Smooth muscle cell (in vitro differentiated cells): Measurements from ENCODE around the gene CALML3. TPM values are rescaled to one million over a fixed set of nuclear protein-coding genes. Genes with fewer than 3 reads are reported as not detected.

Experiments
- DNase-seq: peaks from one replicate; lab custom pipeline; 2025; ENCODE audit not compliant: unreplicated experiment; lab: John Stamatoyannopoulos, UW
- H2AFZ ChIP-seq: fragments of 200-600 bp; sonication (generic); 2 replicates; pipeline ENCODE4 v1.6.0; 2016; ENCODE audit warnings: antibody characterized with exemption, low read depth, mild to moderate bottlenecking
- H3F3A ChIP-seq: fragments of 200-600 bp; sonication (generic); 2 replicates; pipeline ENCODE4 v1.6.0; 2017; ENCODE audit warnings: antibody characterized with exemption, low read depth
- H3K27ac ChIP-seq: fragments of 200-600 bp; sonication (generic); 2 replicates; pipeline ENCODE4 v1.5.1; 2016; ENCODE audit warnings: low read depth, mild to moderate bottlenecking
- H3K27me3 ChIP-seq: fragments of 200-600 bp; sonication (generic); 2 replicates; pipeline ENCODE4 v1.6.1; 2016; ENCODE audit warnings: low read depth, mild to moderate bottlenecking
- H3K36me3 ChIP-seq: fragments of 200-600 bp; sonication (generic); 2 replicates; pipeline ENCODE4 v1.5.1; 2016; ENCODE audit warnings: low read depth
- H3K4me1 ChIP-seq: fragments of 200-600 bp; sonication (generic); 2 replicates; pipeline ENCODE4 v1.5.1; 2016; ENCODE audit warnings: low read depth
- H3K4me2 ChIP-seq: fragments of 200-600 bp; sonication (generic); 2 replicates; pipeline ENCODE4 v1.6.0; 2016; ENCODE audit warnings: mild to moderate bottlenecking
- H3K4me3 ChIP-seq: fragments of 200-600 bp; sonication (generic); 2 replicates; pipeline ENCODE4 v1.5.1; 2016; ENCODE audit warnings: mild to moderate bottlenecking
- H3K79me2 ChIP-seq: fragments of 200-600 bp; sonication (generic); 2 replicates; pipeline ENCODE4 v1.6.0; 2016; ENCODE audit warnings: low read depth, mild to moderate bottlenecking
- H3K9ac ChIP-seq: fragments of 200-600 bp; sonication (generic); 2 replicates; pipeline ENCODE4 v1.6.0; 2016; ENCODE audit warnings: low read depth
- H3K9me3 ChIP-seq: fragments of 200-600 bp; sonication (generic); replicated peaks from 2 replicates; pipeline ENCODE4 v1.5.1; 2016; ENCODE audit warnings: low read depth
- H4K20me1 ChIP-seq: fragments of 200-600 bp; sonication (generic); 2 replicates; pipeline ENCODE4 v1.6.0; 2016; ENCODE audit warnings: low read depth
- WGBS: methylation state at CpG from one replicate; pipeline ENCODE4 v1.1.7; 2016; ENCODE audit warnings: low lambda C conversion rate; 5-methylcytosine and 5-hydroxymethylcytosine counted together
- polyA plus RNA-seq: library from polyadenylated mRNA; unstranded; fragments of >200 nt; fragmentation: Nextera tagmentation; extraction: Ambion mirVana; gene quantifications from 2 replicates; pipeline ENCODE4 v1.2.1, GENCODE V29; 2016
- total RNA-seq: library from RNA; depleted of rRNA; stranded (reverse); fragments of >200 nt; gene quantifications from 2 replicates; pipeline ENCODE4 v1.2.3, GENCODE V29; 2014
- TF ChIP-seq, protein P1 (sequence below): fragments of 200-600 bp; sonication (generic); IDR thresholded peaks from 2 replicates; pipeline ENCODE4 v1.5.1; 2017; ENCODE audit warnings: borderline replicate concordance, mild to moderate bottlenecking, antibody characterized with exemption; ENCODE audit not compliant: insufficient read depth, poor library complexity, severe bottlenecking

The CALML3 gene
- total and polyA plus RNA-seq, 2 experiments from 2014 or later: 0.49 TPM; not detected in 1

DNA sequence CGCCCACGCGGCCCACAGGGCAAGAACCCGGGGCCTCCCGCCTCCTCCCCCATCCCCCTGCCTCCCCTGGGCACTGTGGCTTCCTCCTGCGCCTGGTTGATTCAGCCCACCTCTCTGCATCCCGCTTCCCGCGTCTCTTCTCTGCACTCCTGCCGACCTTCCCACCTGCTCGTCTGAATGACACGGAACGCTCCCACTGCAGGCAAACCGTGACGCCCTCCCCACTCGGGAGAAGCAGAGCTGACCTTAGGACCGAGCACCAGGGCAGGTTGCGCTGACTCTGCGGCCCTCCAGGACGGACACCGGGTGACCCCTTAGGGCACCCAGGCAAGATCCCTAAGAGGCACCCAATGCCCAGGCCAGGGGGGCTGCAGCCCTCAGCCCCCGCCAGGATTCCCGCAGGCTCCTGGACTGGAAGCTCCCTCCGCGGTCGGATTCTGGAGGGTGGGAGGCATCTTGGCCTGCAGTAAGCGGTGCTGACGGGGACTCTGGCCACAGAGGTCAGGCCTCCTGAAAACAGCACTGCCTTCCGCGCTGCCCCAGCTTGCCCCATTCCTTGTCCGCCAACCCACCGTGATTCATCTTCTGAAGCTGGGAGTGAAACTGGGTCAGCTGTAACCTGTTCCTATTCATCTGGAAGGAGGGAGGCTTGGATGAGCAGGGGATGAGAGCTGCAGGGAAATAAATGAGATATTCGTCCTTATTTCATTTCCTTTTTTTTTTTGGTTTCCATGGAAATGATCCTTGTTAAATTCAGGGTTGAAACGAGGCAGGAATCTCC, 990 bp downstream of the CALML3 start:
- Histone ChIP-seq H3K4me2 (no peak overlapping the region), H3K36me3 (no peaks in the 10 kb centered on the region), H3K27me3 (no peaks in the 10 kb centered on the region), H3K4me1 (no peaks in the 10 kb centered on the region), H3F3A (no peaks in the 10 kb centered on the region), H2AFZ (no peak overlapping the region), H3K27ac (no peak overlapping the region), H3K79me2 (no peaks in the 10 kb centered on the region), H3K9ac (no peak overlapping the region), H3K9me3 (no peaks in the 10 kb centered on the region), H4K20me1 (no peaks in the 10 kb centered on the region), H3K4me3 (no peak overlapping the region)
- 85% methylated on average over 33 of the region's 34 CpGs for WGBS
- DNase-seq: no peak
- TF ChIP-seq, protein P1, sequence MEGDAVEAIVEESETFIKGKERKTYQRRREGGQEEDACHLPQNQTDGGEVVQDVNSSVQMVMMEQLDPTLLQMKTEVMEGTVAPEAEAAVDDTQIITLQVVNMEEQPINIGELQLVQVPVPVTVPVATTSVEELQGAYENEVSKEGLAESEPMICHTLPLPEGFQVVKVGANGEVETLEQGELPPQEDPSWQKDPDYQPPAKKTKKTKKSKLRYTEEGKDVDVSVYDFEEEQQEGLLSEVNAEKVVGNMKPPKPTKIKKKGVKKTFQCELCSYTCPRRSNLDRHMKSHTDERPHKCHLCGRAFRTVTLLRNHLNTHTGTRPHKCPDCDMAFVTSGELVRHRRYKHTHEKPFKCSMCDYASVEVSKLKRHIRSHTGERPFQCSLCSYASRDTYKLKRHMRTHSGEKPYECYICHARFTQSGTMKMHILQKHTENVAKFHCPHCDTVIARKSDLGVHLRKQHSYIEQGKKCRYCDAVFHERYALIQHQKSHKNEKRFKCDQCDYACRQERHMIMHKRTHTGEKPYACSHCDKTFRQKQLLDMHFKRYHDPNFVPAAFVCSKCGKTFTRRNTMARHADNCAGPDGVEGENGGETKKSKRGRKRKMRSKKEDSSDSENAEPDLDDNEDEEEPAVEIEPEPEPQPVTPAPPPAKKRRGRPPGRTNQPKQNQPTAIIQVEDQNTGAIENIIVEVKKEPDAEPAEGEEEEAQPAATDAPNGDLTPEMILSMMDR: no peak

DNA sequence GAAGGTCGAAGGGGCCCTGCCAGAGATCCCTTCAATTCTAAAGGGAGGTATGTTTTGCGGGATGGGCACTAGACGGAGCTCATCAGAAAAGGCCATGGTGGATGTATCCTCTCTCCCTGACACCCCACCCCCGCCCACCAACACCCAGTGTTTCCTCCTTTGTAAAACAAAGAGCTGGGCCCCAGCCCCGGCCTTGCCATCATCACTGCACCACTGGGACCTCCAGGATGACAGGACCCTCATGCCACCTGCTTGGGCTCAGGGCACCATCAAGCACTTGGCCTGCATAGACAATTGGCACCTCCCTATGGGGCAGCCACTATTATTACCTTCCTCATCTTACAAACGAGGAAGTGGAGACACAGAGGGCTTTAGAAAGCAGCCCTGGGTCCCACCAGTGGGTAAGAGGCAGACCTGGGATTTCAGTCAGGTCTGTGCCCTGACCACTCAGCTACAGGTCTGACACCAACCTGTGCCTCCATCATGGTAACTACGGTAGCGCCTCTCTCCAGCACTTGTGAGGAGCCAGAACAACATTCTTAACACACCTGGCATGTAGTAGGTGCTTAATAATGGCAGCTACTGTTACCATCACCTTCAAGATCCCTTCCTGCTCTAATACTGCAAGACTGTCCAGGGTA, 2.0 kb downstream of the CALML3 start:
- H2AFZ ChIP-seq: no peak overlapping the region
- H3K36me3 ChIP-seq: no peaks in the 10 kb centered on the region
- H3K9me3 ChIP-seq: no peaks in the 10 kb centered on the region
- H3F3A ChIP-seq: no peaks in the 10 kb centered on the region
- H3K9ac ChIP-seq: no peak overlapping the region
- H4K20me1 ChIP-seq: no peaks in the 10 kb centered on the region
- TF ChIP-seq, protein P1: no peak
- H3K79me2 ChIP-seq: no peaks in the 10 kb centered on the region
- no peak overlapping the region for H3K4me3 ChIP-seq
- H3K27me3 ChIP-seq: no peaks in the 10 kb centered on the region
- DNase-seq: no peak
- no peak overlapping the region for H3K27ac ChIP-seq
- H3K4me2 ChIP-seq: no peak overlapping the region
- H3K4me1 ChIP-seq: no peaks in the 10 kb centered on the region
- WGBS: 91% methylated on average over 7 of the region's 8 CpGs

DNA sequence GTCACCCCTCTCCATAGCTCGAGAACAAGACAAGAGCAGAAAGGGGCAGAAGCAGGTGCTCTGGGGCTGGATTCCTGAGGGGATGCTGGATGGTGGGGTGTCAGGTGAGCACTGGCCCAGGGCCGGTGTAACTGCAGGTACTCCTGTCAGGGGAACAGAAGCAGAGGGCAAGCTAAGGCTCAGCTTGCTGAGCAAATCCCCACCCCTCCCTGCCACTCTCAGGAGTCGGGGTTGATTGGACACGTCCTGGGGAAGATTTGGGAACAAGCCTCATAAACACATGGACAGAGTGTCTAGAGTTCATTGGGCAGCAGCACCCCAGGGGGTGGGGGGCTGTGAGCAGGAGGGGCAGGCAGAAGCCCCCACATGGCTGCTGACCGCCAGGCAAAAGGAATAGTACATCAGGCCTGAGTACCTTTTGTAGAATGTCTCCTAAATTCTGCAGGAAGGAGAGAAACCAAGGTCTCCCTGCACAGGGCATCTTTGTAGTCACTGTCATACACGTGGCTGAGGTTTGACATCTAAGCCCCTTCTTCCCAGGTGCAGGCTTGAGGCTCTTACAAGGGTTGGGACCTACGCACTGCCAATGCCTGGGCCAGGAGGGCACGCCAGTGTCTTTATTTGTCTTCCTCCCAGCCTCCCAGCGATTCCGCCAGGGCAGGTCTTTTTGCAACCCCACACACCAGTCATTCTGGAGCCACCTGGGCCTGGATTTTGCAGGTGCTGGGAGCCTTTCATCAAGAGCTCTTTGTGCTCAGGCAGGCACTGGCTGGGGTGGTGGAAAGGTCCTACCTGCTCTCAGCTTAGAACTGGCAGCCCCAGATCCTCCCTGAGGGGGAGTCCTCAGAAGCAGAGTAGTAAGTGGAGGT, 2.8 kb downstream of the CALML3 start:
- Histone ChIP-seq H3F3A (no peaks in the 10 kb centered on the region), H3K9me3 (no peaks in the 10 kb centered on the region), H3K27ac (no peak overlapping the region), H3K79me2 (no peaks in the 10 kb centered on the region), H2AFZ (no peak overlapping the region), H3K27me3 (no peaks in the 10 kb centered on the region), H3K4me2 (no peak overlapping the region), H3K4me3 (no peak overlapping the region), H3K4me1 (no peaks in the 10 kb centered on the region), H4K20me1 (no peaks in the 10 kb centered on the region), H3K36me3 (no peaks in the 10 kb centered on the region), H3K9ac (no peak overlapping the region)
- WGBS: 90% methylated on average over 10 of the region's 10 CpGs
- no peak for DNase-seq
- TF ChIP-seq, protein P1: no peak
